ENCODE results near the gene PSORS1C1.

DNA sequence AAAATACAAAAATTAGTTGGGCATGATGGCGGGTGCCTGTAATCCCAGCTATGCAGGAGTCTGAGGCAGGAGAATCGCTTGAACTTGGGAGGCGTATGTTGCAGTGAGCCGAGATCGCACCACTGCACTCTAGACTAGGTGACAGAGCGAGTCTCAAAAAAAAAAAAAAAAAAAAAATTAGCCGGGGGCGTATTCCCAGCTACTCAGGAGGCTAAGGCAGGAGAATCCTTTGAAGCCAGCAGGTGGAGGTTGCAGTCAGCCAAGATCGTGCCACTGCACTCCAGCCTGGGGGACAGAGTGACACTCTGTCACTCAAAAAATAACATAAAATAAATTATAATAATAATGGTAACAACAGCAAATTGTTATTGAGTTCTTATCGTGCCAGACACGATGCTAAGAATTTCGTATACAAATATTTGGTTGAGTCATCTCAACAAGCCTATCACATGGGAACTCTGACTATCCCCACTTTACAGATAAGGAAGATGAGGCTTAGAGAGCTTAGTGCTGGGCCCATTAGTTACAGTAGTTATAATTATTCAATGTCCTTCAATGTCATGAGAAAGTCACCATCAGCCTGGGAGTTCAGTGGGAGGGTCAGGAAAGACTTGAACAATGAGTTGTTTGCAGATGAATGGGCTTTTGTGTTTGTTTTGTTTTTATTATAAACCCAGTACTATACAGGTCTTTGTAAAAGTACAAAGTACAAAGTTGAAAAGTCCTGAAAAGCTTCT, 21.7 kb upstream of the PSORS1C1 start:
- TF ChIP-seq, protein P1, sequence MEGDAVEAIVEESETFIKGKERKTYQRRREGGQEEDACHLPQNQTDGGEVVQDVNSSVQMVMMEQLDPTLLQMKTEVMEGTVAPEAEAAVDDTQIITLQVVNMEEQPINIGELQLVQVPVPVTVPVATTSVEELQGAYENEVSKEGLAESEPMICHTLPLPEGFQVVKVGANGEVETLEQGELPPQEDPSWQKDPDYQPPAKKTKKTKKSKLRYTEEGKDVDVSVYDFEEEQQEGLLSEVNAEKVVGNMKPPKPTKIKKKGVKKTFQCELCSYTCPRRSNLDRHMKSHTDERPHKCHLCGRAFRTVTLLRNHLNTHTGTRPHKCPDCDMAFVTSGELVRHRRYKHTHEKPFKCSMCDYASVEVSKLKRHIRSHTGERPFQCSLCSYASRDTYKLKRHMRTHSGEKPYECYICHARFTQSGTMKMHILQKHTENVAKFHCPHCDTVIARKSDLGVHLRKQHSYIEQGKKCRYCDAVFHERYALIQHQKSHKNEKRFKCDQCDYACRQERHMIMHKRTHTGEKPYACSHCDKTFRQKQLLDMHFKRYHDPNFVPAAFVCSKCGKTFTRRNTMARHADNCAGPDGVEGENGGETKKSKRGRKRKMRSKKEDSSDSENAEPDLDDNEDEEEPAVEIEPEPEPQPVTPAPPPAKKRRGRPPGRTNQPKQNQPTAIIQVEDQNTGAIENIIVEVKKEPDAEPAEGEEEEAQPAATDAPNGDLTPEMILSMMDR (IDR thresholded peaks at IDR 0.05): no peak
- TF ChIP-seq POLR2AphosphoS5 (IDR thresholded peaks at IDR 0.05) (no peak), POLR2A (IDR thresholded peaks at IDR 0.05) (no peak)
